H1 (cell line): ENCODE data around the gene MCM7. TPM values are rescaled to one million over a fixed set of nuclear protein-coding genes. Genes with fewer than 3 reads are reported as not detected.

Source experiments
- ATF2 ChIP-seq: IDR thresholded peaks from 2 replicates; pipeline ENCODE4 v1.6.1; 2012; ENCODE audit warnings: low read length, inconsistent platforms
- BCL11A ChIP-seq, 2 experiments: IDR thresholded peaks; one replicate each; pipeline ENCODE4 v1.6.1; 2011; ENCODE audit warnings: low read depth in 2 of 2, low read length in 2 of 2, mild to moderate bottlenecking in 2 of 2
- CEBPB ChIP-seq: IDR thresholded peaks from 2 replicates; pipeline ENCODE4 v1.6.1; 2012; ENCODE audit warnings: low read depth, low read length
- CHD2 ChIP-seq: IDR thresholded peaks from 2 replicates; pipeline ENCODE4 v1.6.1; 2012; ENCODE audit warnings: low read length, improper control_type of control experiment
- EGR1 ChIP-seq: IDR thresholded peaks from 2 replicates; pipeline ENCODE4 v1.6.1; 2011; ENCODE audit warnings: low read depth, low read length, borderline replicate concordance
- EP300 ChIP-seq, 2 experiments: IDR thresholded peaks; 1 replicate in 1 of 2; 2 replicates in 1 of 2; pipeline ENCODE4 v1.6.1; 2011 to 2012; ENCODE audit warnings: low read depth in 2 of 2, low read length in 2 of 2, mild to moderate bottlenecking in 2 of 2, borderline replicate concordance in 1 of 2, inconsistent platforms in 1 of 2, moderate library complexity in 1 of 2
- HDAC6 ChIP-seq: IDR thresholded peaks from one replicate; pipeline ENCODE4 v1.7.1; 2012; ENCODE audit warnings: low read depth, mild to moderate bottlenecking, inconsistent platforms, low read length, moderate library complexity
- JUND ChIP-seq: IDR thresholded peaks from 2 replicates; pipeline ENCODE4 v1.6.1; 2011; ENCODE audit warnings: mild to moderate bottlenecking, improper control_type of control experiment, low read length
- KDM4A ChIP-seq: IDR thresholded peaks from one replicate; pipeline ENCODE4 v1.7.1; 2012; ENCODE audit warnings: low read depth, mild to moderate bottlenecking, moderate library complexity, low read length, inconsistent platforms; ENCODE audit not compliant: severe bottlenecking
- NRF1 ChIP-seq: IDR thresholded peaks from 2 replicates; pipeline ENCODE4 v1.6.1; 2011; ENCODE audit warnings: mild to moderate bottlenecking, low read depth, low read length, improper control_type of control experiment
- PHF8 ChIP-seq: fragments of 200-600 bp; sonication (generic); conservative IDR thresholded peaks from 2 replicates; pipeline ENCODE4 v1.7.1; 2012; ENCODE audit warnings: low read depth, mild to moderate bottlenecking, inconsistent platforms, low read length, moderate library complexity
- POLR2A ChIP-seq, 2 experiments: IDR thresholded peaks; 1 replicate in 1 of 2; 2 replicates in 1 of 2; pipeline ENCODE4 v1.6.1; 2011; ENCODE audit warnings: low read depth in 2 of 2, low read length in 2 of 2, mild to moderate bottlenecking in 2 of 2; ENCODE audit errors: control extremely low read depth in 1 of 2
- RAD21 ChIP-seq, 2 experiments: IDR thresholded peaks in 1 of 2; conservative IDR thresholded peaks in 1 of 2; 2 replicates each; pipeline ENCODE4 v1.6.1; 2011; ENCODE audit warnings: low read depth in 2 of 2, low read length in 2 of 2, improper control_type of control experiment in 1 of 2, inconsistent platforms in 1 of 2, mild to moderate bottlenecking in 1 of 2, moderate library complexity in 1 of 2
- RBBP5 ChIP-seq: IDR thresholded peaks from 2 replicates; pipeline ENCODE4 v1.7.1; 2012; ENCODE audit warnings: low read depth, mild to moderate bottlenecking, inconsistent platforms, low read length, moderate library complexity, borderline replicate concordance
- RNF2 ChIP-seq: fragments of 200-900, 300-1000 bp; sonication (generic); IDR thresholded peaks from 2 replicates; pipeline ENCODE4 v1.7.1; 2016; ENCODE audit warnings: borderline replicate concordance, low read depth, mild to moderate bottlenecking, antibody characterized with exemption, low read length; ENCODE audit not compliant: poor library complexity, severe bottlenecking; ENCODE audit errors: missing control alignments
- SAP30 ChIP-seq: fragments of 300-600 bp; sonication (generic); IDR thresholded peaks from 2 replicates; pipeline ENCODE4 v1.7.1; 2012; ENCODE audit warnings: low read length, moderate library complexity, mild to moderate bottlenecking, inconsistent platforms; ENCODE audit not compliant: insufficient read depth, insufficient replicate concordance
- SP4 ChIP-seq: IDR thresholded peaks from 2 replicates; pipeline ENCODE4 v1.6.1; 2012; ENCODE audit warnings: low read length, inconsistent platforms
- SUZ12 ChIP-seq: fragments of 200-600 bp; sonication (generic); IDR thresholded peaks from 2 replicates; pipeline ENCODE4 v1.6.1; 2012; ENCODE audit warnings: mild to moderate bottlenecking, inconsistent platforms, low read length, moderate library complexity, mixed read lengths
- TBP ChIP-seq: IDR thresholded peaks from 2 replicates; pipeline ENCODE4 v1.6.1; 2011; ENCODE audit warnings: low read depth, low read length, improper control_type of control experiment
- TCF12 ChIP-seq: IDR thresholded peaks from 2 replicates; pipeline ENCODE4 v1.6.1; 2011; ENCODE audit warnings: low read depth, mild to moderate bottlenecking, low read length
- TEAD4 ChIP-seq: IDR thresholded peaks from 2 replicates; pipeline ENCODE4 v1.6.1; 2012; ENCODE audit warnings: low read depth, low read length, inconsistent platforms, mixed read lengths
- polyA plus RNA-seq, 7 experiments: library from polyadenylated mRNA; depleted of rRNA in 3 of 7; stranded (reverse) in 5 of 7; unstranded in 2 of 7; fragments of >200 nt in 5 of 7; fragments of 200-250 nt in 2 of 7; gene quantifications; 1 replicate in 5 of 7; 2 replicates in 1 of 7; 4 replicates in 1 of 7; pipeline versions ENCODE4 v1.2.1 to v1.2.3, GENCODE V29; 2011 to 2013; ENCODE audit warnings: missing spikeins in 2 of 7, mixed read lengths in 2 of 7
- total RNA-seq: library from RNA; stranded (reverse); fragmentation: NEBNext Ultra II Directional; extraction: Animal tissue kit (Norgen Biotek cat#: 25700); gene quantifications from 2 replicates; pipeline ENCODE4 v1.2.1, GENCODE V29; 2021

Gene MCM7
- total and polyA plus RNA-seq, 2 of the 8 experiments (the other 6 are each of a cell fraction or from before 2014, with no cell fraction given) = 313 to 344 TPM

GRCh38 chr7:100126931-100127865, 26.0 kb upstream of the MCM7 start, which contains the start of gene MBLAC1 (continued):
- no peak for TF ChIP-seq ATF2
- TF ChIP-seq BCL11A (IDR thresholded peaks at IDR 0.05; ENCODE audit: low read depth in 2 of 2, low read length in 2 of 2) = no peak
- TF ChIP-seq KDM4A = peak; percentile 86
- no peak for TF ChIP-seq NRF1
- TF ChIP-seq TEAD4 = 0 out of 2 replicates have a peak, but pooled peaks have one; percentile 1
- TF ChIP-seq TCF12 = no peak
- TF ChIP-seq JUND = peak; percentile 95
- no peak for TF ChIP-seq RNF2
- TF ChIP-seq PHF8 = peak; percentile 90
- TF ChIP-seq RAD21 (IDR thresholded peaks at IDR 0.05 in 1 of 2, conservative IDR thresholded peaks at IDR 0.05 in 1 of 2; ENCODE audit: low read depth in 2 of 2, low read length in 2 of 2) = no peak
- TF ChIP-seq POLR2A (IDR thresholded peaks at IDR 0.05; ENCODE audit: control extremely low read depth in 1 of 2, low read depth in 2 of 2, low read length in 2 of 2) = peak; percentile 0 to 78
- TF ChIP-seq TBP = peak; percentile 42
- peak in 1 of 2 experiments; percentile 98; a peak in 2 of 3 replicates for TF ChIP-seq EP300 (IDR thresholded peaks at IDR 0.05; ENCODE audit: borderline replicate concordance in 1 of 2, low read depth in 2 of 2, low read length in 2 of 2)
- peak; percentile 73 for TF ChIP-seq CHD2
- no peak for TF ChIP-seq HDAC6
- no peak for TF ChIP-seq EGR1
- no peak for TF ChIP-seq CEBPB
- TF ChIP-seq SAP30 = no peak
- peak; percentile 71; the same call in 1 of the 2 replicates for TF ChIP-seq SP4
- TF ChIP-seq SUZ12 = no peak; the same call in 1 of the 2 replicates
- TF ChIP-seq RBBP5 = 0 out of 2 replicates have a peak, but pooled peaks have one; percentile 63
